Measurements from ENCODE around the gene CLEC2B. TPM values are rescaled to one million over a fixed set of nuclear protein-coding genes. Genes with fewer than 3 reads are reported as not detected.

CLEC2B gene
- total RNA-seq, 2 donors from 2014 or later = not detected

GRCh38 chr12:9909724-9910123 is 40.6 kb upstream of the CLEC2B start:
- Mint-ChIP-seq H3K27ac (no peak overlapping the region), H3K4me3 (no peak overlapping the region), H3K4me1 (no peaks in the 10 kb centered on the region), H3K9me3 (peaks cover 39% of the 10 kb centered on the region), H3K27me3 (ENCODE audit: insufficient read depth) (no peaks in the 10 kb centered on the region), H3K36me3 (ENCODE audit: low read depth) (peaks cover 2% of the 10 kb centered on the region)
- Histone ChIP-seq H3K4me3 (ENCODE audit: low read length) (no peak overlapping the region), H3K27me3 (ENCODE audit: control insufficient read depth, insufficient read depth, low read length, poor library complexity, severe bottlenecking) (no peaks in the 10 kb centered on the region), H3K36me3 (ENCODE audit: control insufficient read depth, insufficient read depth, low read length) (no peaks in the 10 kb centered on the region), H3K9ac (ENCODE audit: extremely low read depth, low read length, poor library complexity, severe bottlenecking) (no peak overlapping the region), H3K9me3 (ENCODE audit: control insufficient read depth, low read length) (peaks cover 32% of the 10 kb centered on the region), H3K27ac (ENCODE audit: low read depth, low read length) (no peak overlapping the region), H3K4me1 (ENCODE audit: control insufficient read depth, insufficient read depth, low read length) (no peaks in the 10 kb centered on the region)
- TF ChIP-seq CTCF (conservative IDR thresholded peaks at IDR 0.05) = no peak
- DNase-seq = no peak

- Histone ChIP-seq H3K36me3 (ENCODE audit: control insufficient read depth, insufficient read depth, low read length) (no peaks in the 10 kb centered on the region), H3K9me3 (ENCODE audit: control insufficient read depth, low read length) (peaks cover 32% of the 10 kb centered on the region), H3K4me1 (ENCODE audit: control insufficient read depth, insufficient read depth, low read length) (no peaks in the 10 kb centered on the region), H3K27me3 (ENCODE audit: control insufficient read depth, insufficient read depth, low read length, poor library complexity, severe bottlenecking) (no peaks in the 10 kb centered on the region), H3K9ac (ENCODE audit: extremely low read depth, low read length, poor library complexity, severe bottlenecking) (no peak overlapping the region), H3K27ac (ENCODE audit: low read depth, low read length) (no peak overlapping the region), H3K4me3 (ENCODE audit: low read length) (no peak overlapping the region)
- no peak for DNase-seq
- peaks cover 48% of the 10 kb centered on the region for H3K9me3 Mint-ChIP-seq
- no peak overlapping the region for H3K27ac Mint-ChIP-seq
- no peak for TF ChIP-seq CTCF (conservative IDR thresholded peaks at IDR 0.05)
- 80 to 93% methylated on average over 1 to 4 of the region's 4 CpGs for WGBS, 2 experiments (ENCODE audit: insufficient coverage in 1 of 2, insufficient read length in 1 of 2)
- H3K36me3 Mint-ChIP-seq (ENCODE audit: low read depth) = peaks cover 2% of the 10 kb centered on the region
- no peak overlapping the region for H3K4me3 Mint-ChIP-seq
- H3K4me1 Mint-ChIP-seq = no peaks in the 10 kb centered on the region
- no peaks in the 10 kb centered on the region for H3K27me3 Mint-ChIP-seq (ENCODE audit: insufficient read depth)
These were observed 39.2 kb upstream of the CLEC2B start for GRCh38 chr12:9908350-9908749.

GRCh38 chr12:9907769-9908168 is 38.6 kb upstream of the CLEC2B start:
- H3K9me3 ChIP-seq (ENCODE audit: control insufficient read depth, low read length) = peaks cover 32% of the 10 kb centered on the region
- no peaks in the 10 kb centered on the region for H3K27me3 Mint-ChIP-seq (ENCODE audit: insufficient read depth)
- no peak overlapping the region for H3K27ac Mint-ChIP-seq
- no peaks in the 10 kb centered on the region for H3K4me1 Mint-ChIP-seq
- peaks cover 2% of the 10 kb centered on the region for H3K36me3 Mint-ChIP-seq (ENCODE audit: low read depth)
- no peaks in the 10 kb centered on the region for H3K36me3 ChIP-seq (ENCODE audit: control insufficient read depth, insufficient read depth, low read length)
- peaks cover 52% of the 10 kb centered on the region for H3K9me3 Mint-ChIP-seq
- H3K4me1 ChIP-seq (ENCODE audit: control insufficient read depth, insufficient read depth, low read length) = no peaks in the 10 kb centered on the region
- 90 to 95% methylated on average over 6 to 7 of the region's 7 CpGs for WGBS, 2 experiments (ENCODE audit: insufficient coverage in 1 of 2, insufficient read length in 1 of 2)
- no peak overlapping the region for H3K9ac ChIP-seq (ENCODE audit: extremely low read depth, low read length, poor library complexity, severe bottlenecking)
- no peak overlapping the region for H3K4me3 Mint-ChIP-seq
- no peak for TF ChIP-seq CTCF (conservative IDR thresholded peaks at IDR 0.05)
- no peak overlapping the region for H3K27ac ChIP-seq (ENCODE audit: low read depth, low read length)
- no peaks in the 10 kb centered on the region for H3K27me3 ChIP-seq (ENCODE audit: control insufficient read depth, insufficient read depth, low read length, poor library complexity, severe bottlenecking)
- H3K4me3 ChIP-seq (ENCODE audit: low read length) = no peak overlapping the region
- DNase-seq = no peak
